Esophagus squamous epithelium (tissue), 5 donors: ENCODE data around the gene ISCU. TPM values are rescaled to one million over a fixed set of nuclear protein-coding genes. Genes with fewer than 3 reads are reported as not detected.
"Not testable (repeated sequence)": the region's sequence is repeated elsewhere in the genome, so short reads cannot be mapped to it uniquely, and the experiment has no call there.

Source experiments
- DNase-seq: peaks from one replicate; lab custom pipeline; 2025; lab: John Stamatoyannopoulos, UW
- H3K27ac ChIP-seq, 4 donors: fragments of 200-600 bp; sonication (generic); one replicate each; pipeline ENCODE4 v1.5.1; 2016 to 2019; ENCODE audit warnings: mild to moderate bottlenecking in 1 of 4
- H3K27me3 ChIP-seq, 4 donors: fragments of 200-600 bp; sonication (generic); 1 replicate in 3 of 4; 2 replicates in 1 of 4; pipeline versions ENCODE4 v1.5.1 to v1.6.0; 2017 to 2021; ENCODE audit warnings: antibody characterized with exemption in 1 of 4
- H3K36me3 ChIP-seq, 3 donors: fragments of 200-600 bp; sonication (generic); one replicate each; pipeline ENCODE4 v1.5.1; 2016 to 2019
- H3K4me1 ChIP-seq, 3 donors: fragments of 200-600 bp; sonication (generic); one replicate each; pipeline ENCODE4 v1.5.1; 2017 to 2019
- H3K4me3 ChIP-seq, 4 donors: fragments of 200-600 bp; sonication (generic); 1 replicate in 3 of 4; 2 replicates in 1 of 4; pipeline ENCODE4 v1.5.1; 2016 to 2019; ENCODE audit warnings: mild to moderate bottlenecking in 2 of 4, moderate library complexity in 1 of 4
- H3K9me3 ChIP-seq, 3 donors: fragments of 200-600 bp; sonication (generic); one replicate each; pipeline ENCODE4 v1.5.1; 2016 to 2019
- CTCF ChIP-seq, 6 experiments: fragments of 450-650 bp in 4 of 6; fragments of 200-600 bp in 2 of 6; sonication (generic) in 2 of 6; IDR thresholded peaks; one replicate each; pipeline ENCODE4 v1.5.1; 2016 to 2019; ENCODE audit warnings: antibody characterized with exemption in 6 of 6, mild to moderate bottlenecking in 4 of 6, moderate library complexity in 4 of 6
- POLR2A ChIP-seq, 4 donors: fragments of 450-650 bp; IDR thresholded peaks; one replicate each; pipeline ENCODE4 v1.6.1; 2017; ENCODE audit warnings: antibody characterized with exemption in 4 of 4, mild to moderate bottlenecking in 4 of 4, moderate library complexity in 3 of 4
- WGBS, 2 donors: methylation state at CpG; one replicate each; pipeline ENCODE4 v1.1.5; 2018; 5-methylcytosine and 5-hydroxymethylcytosine counted together
- intact Hi-C: fragments of 100-400 bp; cut with DNase I; formaldehyde crosslinking; loops from one replicate; pipeline ENCODE4 v1.15.0; 2022
- total RNA-seq, 4 donors: library from RNA; depleted of rRNA; stranded (reverse); fragments of >200 nt; gene quantifications; one replicate each; pipeline ENCODE4 v1.1.0, GENCODE V29; 2016
- donor health status: DM: yes; HTN: yes; CAD: no.

The ISCU gene
- total RNA-seq, 4 donors from 2014 or later, result 50.7 to 132 (median 85.3) TPM

GRCh38 chr12:108589840-108590229 is 27.4 kb downstream of the ISCU start:
- Histone ChIP-seq H3K9me3 (no peaks in the 10 kb centered on the region), H3K27ac (no peak overlapping the region), H3K4me3 (no peak overlapping the region), H3K27me3 (peaks cover 0 to 10% (median 0%) of the 10 kb centered on the region in 4 donors), H3K4me1 (peaks cover 4 to 14% (median 5%) of the 10 kb centered on the region in 3 donors), H3K36me3 (no peaks in the 10 kb centered on the region)
- TF ChIP-seq POLR2A (IDR thresholded peaks at IDR 0.05), result no peak
- no peak for TF ChIP-seq CTCF (IDR thresholded peaks at IDR 0.05)
- DNase-seq, result no peak
- intact Hi-C loops, result no loop called here
- 33 to 100% methylated on average over 1 of the region's 7 CpGs for WGBS, 2 donors

GRCh38 chr12:108590463-108590862 is 28.1 kb downstream of the ISCU start:
- intact Hi-C loops, H3K4me3 ChIP-seq, DNase-seq, H3K27ac ChIP-seq, H3K9me3 ChIP-seq, H3K36me3 ChIP-seq: not testable (repeated sequence)
- WGBS, 2 donors, result 89 to 95% methylated on average over 7 of the region's 9 CpGs
- Histone ChIP-seq H3K27me3 (peaks cover 0 to 10% (median 0%) of the 10 kb centered on the region in 4 donors), H3K4me1 (peaks cover 4 to 14% (median 5%) of the 10 kb centered on the region in 3 donors)

GRCh38 chr12:108591267-108591980 is 29.0 kb downstream of the ISCU start:
- Histone ChIP-seq H3K9me3 (no peaks in the 10 kb centered on the region), H3K4me3 (no peak overlapping the region), H3K27ac (no peak overlapping the region), H3K4me1 (peaks cover 4 to 14% (median 5%) of the 10 kb centered on the region in 3 donors), H3K27me3 (peaks cover 0 to 10% (median 0%) of the 10 kb centered on the region in 4 donors), H3K36me3 (no peaks in the 10 kb centered on the region)
- WGBS, 2 donors, result 89 to 93% methylated on average over 7 to 8 of the region's 22 CpGs
- intact Hi-C loops, result no loop called here
- TF ChIP-seq POLR2A (IDR thresholded peaks at IDR 0.05), result no peak
- no peak for TF ChIP-seq CTCF (IDR thresholded peaks at IDR 0.05)
- no peak for DNase-seq

- TF ChIP-seq CTCF (IDR thresholded peaks at IDR 0.05) (no peak), POLR2A (IDR thresholded peaks at IDR 0.05) (no peak)
- DNase-seq, result no peak
- intact Hi-C loops, result no loop called here
- Histone ChIP-seq H3K4me1 (peaks cover 4 to 19% (median 5%) of the 10 kb centered on the region in 3 donors), H3K4me3 (no peak overlapping the region), H3K27ac (no peak overlapping the region), H3K36me3 (no peaks in the 10 kb centered on the region), H3K9me3 (no peaks in the 10 kb centered on the region), H3K27me3 (peaks cover 0 to 10% (median 0%) of the 10 kb centered on the region in 4 donors)
- WGBS, 2 donors, result 83 to 94% methylated on average over 6 to 10 of the region's 25 CpGs
These were observed 29.9 kb downstream of the ISCU start for GRCh38 chr12:108592033-108592909.

GRCh38 chr12:108594323-108594903 is 32.0 kb downstream of the ISCU start:
- no peak overlapping the region for H3K4me3 ChIP-seq
- TF ChIP-seq CTCF (IDR thresholded peaks at IDR 0.05) (no peak), POLR2A (IDR thresholded peaks at IDR 0.05) (no peak)
- intact Hi-C loops, result no loop called here
- peaks cover 0 to 5% (median 0%) of the 10 kb centered on the region in 4 donors for H3K27me3 ChIP-seq
- 91 to 96% methylated on average over 10 of the region's 10 CpGs for WGBS, 2 donors
- H3K9me3 ChIP-seq, result no peaks in the 10 kb centered on the region
- no peak for DNase-seq
- no peaks in the 10 kb centered on the region for H3K36me3 ChIP-seq
- H3K4me1 ChIP-seq, result peaks cover 0 to 8% (median under 1%) of the 10 kb centered on the region in 3 donors
- no peak overlapping the region for H3K27ac ChIP-seq
